HG03442 (cell line): ENCODE measurements around the gene VRTN.
"Not testable (repeated sequence)": the region's sequence is repeated elsewhere in the genome, so short reads cannot be mapped to it uniquely, and the experiment has no call there.

Experiments
- ATAC-seq: cut with Tn5 transposase; IDR thresholded peaks from one replicate; pipeline ENCODE4 v1.9.1; 2021; ENCODE audit warnings: mild to moderate bottlenecking, moderate library complexity; ENCODE audit not compliant: unreplicated experiment

The VRTN gene

GRCh38 chr14:74348735-74349463 lies 628 bp downstream of the VRTN start:
- no peak for ATAC-seq

DNA sequence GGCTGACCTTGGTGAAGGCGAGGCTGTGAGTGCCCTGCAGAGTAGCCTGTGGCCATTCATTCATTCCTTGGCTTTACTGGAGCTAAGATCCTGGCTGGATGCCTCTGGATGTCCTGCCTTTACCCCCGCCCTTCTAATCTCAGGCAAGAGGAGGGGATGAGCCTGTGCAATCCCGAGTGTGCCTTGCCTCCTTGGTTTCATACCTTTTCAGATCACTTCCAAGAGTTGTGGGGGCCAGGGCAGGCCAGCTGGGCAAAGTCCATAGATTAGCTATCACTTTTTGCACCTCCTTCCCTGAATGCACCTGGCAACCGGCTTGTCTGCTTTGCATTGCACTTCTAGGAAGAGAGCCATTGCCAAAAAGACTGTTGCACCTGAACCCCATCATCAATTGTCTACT lies 1.5 kb downstream of the VRTN start:
- ATAC-seq, result no peak

DNA sequence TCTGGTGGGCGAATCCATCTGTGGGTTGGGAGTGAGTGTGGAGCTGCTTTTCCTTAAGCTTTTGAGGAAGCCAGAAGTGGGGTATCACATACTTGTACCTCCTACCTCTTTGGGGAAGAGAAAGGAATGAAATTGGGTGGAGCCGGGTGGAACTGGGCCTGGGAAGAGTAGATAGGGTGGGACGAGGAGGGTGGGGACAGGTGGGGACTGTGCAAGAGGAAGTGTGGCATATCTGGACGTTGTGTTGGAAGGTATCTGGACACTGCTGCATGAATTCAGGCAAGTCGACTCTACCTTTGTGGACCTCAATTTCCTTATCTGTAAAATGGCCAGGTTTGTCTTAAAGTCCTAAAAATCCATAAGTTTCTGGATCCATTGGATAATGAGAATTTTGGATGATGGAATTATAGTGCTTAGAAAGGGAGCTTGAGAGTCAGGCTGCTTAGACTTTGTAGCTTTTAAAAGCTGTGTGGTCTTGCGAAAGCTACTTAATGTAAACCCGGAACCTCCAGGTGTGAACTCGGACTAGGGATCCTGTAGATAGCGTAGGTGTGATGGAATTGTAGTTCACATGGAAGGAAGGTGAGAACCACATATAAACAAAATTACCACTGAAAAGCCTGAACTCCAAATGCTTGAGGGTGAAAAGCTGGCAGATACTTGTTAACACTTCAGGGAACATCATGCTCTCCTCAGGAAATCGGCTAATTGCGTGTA lies 2.1 kb downstream of the VRTN start:
- no peak for ATAC-seq

GRCh38 chr14:74350928-74351323 lies 2.7 kb downstream of the VRTN start:
- ATAC-seq, result no peak

DNA sequence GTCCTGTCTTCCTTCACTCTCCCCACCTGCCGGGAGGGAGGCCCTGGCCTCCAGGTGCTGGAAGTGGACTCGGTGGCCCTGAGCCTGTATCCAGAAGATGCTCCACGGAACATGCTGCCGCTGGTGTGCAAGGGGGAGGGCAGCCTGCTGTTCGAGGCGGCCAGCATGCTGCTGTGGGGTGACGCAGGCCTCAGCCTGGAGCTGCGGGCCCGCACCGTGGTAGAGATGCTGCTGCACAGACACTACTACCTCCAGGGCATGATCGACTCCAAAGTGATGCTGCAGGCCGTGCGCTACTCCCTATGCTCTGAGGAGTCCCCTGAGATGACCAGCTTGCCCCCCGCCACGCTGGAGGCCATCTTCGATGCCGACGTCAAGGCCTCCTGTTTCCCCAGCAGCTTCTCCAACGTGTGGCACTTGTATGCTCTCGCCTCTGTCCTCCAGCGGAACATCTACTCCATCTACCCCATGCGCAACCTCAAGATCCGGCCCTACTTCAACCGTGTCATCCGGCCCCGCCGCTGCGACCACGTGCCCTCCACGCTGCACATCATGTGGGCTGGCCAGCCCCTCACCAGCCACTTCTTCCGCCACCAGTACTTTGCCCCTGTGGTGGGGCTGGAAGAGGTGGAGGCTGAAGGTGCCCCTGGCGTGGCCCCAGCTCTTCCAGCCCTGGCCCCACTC lies 8.8 kb downstream of the VRTN start:
- no peak for ATAC-seq

DNA sequence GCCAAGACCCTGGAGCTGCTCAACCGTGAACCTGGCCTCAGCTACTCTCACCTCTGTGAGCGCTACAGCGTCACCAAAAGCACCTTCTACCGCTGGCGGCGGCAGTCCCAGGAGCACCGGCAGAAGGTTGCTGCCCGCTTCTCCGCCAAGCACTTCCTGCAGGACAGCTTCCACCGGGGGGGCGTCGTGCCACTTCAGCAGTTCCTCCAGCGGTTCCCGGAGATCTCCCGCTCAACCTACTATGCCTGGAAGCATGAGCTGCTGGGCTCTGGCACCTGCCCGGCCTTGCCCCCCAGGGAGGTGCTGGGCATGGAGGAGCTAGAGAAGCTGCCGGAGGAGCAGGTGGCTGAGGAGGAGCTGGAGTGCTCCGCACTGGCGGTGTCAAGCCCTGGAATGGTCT lies 9.3 kb downstream of the VRTN start:
- ATAC-seq, result no peak

GRCh38 chr14:74358176-74358829 lies 10.0 kb downstream of the VRTN start:
- no peak for ATAC-seq

DNA sequence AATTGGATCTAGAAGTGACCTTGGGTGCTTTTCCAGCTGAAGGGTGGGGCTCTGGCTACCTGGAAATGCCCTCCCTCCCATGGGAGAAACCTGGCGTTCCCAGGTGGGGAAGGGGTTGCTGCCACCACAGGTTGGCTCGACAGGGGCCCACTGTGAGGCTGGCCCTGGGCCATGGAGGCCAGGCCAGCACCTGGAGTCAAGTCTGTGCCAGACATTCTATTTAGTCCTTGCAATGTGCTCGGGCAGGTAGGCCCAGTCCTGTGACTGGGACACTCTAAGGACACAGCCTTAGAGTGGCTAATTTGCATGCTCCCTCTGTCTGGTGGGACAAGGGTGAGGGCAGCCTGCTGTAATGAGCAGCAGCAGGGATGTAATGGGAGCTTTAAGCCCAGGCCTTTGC lies 11.9 kb downstream of the VRTN start:
- no peak for ATAC-seq

- no peak for ATAC-seq
These were observed 14.2 kb downstream of the VRTN start for GRCh38 chr14:74362361-74362915.

GRCh38 chr14:74364271-74364880 lies 16.1 kb downstream of the VRTN start:
- ATAC-seq, result no peak

DNA sequence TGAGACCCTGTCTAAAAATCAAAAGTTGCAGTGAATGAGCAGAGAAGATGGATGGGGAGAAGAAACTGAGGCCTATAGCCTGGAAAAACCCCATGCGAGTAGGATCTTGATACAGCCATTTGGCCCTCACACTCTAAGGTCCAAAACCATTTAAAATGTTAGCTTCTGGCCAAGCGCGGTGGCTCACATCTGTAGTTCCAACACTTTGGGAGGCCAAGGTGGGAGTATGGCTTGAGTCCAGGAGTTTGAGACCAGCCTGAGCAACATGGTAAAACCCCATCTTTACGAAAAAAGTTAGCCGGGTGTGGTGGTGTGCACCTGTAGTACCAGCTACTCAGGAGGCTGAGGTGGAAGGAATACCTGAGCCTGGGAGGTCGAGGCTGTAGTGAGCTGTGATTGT lies 19.8 kb downstream of the VRTN start:
- ATAC-seq, result no peak

DNA sequence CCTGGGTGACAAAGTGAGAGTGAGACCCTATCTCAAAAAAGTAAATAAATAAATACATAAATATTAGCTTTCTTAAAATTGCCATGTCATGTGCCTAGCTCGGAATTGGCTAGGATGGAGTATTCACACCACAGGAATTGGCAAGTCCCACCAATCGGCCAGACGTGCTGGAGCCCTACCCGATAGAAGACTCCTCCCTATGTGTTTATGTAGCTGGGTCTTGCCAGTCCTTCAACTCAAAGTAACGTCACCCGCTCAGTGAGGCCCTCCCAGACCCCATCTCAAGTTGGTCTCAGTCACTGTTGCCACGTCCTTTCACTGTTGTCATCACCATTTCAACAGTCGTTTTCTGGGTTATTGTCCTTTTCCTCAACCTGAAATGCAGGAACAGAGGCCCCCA lies 20.2 kb downstream of the VRTN start:
- ATAC-seq, result no peak

DNA sequence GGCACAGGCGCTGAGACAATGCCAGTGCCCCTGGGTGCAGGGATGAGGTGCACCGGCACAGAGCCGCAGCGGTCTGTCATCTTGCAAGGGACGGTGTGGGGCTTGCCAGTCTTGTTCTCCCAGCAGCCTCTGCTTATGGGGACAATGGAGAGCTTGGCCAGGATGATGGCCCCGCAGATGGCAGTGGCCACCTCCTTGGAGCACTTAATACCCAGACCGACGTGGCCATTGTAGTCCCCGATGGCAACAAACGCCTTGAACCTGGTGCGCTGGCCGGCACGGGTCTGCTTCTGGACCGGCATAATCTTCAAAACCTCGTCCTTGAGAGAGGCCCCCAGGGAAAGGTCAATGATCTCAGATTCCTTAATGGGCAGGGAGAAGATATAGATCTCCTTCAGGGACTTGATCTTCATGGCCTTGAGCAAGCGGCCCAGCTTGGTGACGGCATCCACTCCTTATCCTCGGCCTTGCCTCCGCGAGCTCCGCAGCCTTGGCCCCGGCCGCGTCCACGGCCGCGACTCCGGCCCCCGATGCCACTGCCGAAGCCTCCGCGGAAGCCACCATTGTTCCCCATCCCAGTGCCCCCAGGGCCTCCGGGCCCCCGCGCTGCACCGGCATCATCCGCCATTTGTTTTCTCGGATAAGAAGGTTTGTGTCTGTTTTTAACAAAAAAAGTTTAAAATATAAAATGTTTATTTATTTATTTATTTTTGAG lies 29.9 kb downstream of the VRTN start:
- no peak for ATAC-seq

DNA sequence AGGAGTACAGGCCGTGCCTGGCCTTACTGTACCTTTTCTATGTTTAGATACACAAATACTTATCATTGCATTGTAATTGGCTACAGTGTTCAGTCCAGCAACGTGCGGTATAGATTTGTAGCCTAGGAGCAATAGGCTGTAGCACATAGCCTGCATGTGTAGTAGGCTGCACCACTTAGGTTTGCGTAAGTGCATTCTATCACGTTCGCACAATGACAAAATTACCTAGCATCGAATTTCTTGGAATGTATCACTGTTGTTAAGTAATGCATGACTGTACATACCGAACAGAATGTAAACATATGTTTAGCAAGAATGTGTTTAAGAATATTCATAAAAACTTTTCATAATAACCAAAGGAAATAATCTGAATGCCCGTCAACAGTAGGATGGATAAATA lies 31.9 kb downstream of the VRTN start:
- no peak for ATAC-seq

DNA sequence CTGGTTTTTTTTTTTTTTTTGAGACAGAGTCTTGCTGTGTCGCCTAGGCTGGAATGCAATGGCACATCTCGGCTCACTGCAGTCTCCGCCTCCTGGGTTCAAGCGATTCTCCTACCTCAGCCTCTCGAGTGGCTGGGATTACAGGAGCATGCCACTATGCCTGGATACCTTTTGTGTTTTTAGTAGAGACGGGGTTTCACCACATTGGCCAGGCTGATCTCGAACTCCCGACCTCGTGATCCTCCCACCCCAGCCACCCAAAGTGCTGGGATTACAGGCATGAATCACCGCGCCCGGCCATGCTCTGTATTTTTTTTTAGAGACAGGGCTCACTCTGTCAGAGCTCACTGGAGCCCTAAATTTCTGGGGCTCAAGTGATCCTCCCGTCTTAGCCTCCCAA lies 32.6 kb downstream of the VRTN start:
- no peak for ATAC-seq

- not testable (repeated sequence) for ATAC-seq
These were observed 33.3 kb downstream of the VRTN start for GRCh38 chr14:74381571-74381970.

GRCh38 chr14:74382231-74382630 lies 34.0 kb downstream of the VRTN start:
- no peak for ATAC-seq

DNA sequence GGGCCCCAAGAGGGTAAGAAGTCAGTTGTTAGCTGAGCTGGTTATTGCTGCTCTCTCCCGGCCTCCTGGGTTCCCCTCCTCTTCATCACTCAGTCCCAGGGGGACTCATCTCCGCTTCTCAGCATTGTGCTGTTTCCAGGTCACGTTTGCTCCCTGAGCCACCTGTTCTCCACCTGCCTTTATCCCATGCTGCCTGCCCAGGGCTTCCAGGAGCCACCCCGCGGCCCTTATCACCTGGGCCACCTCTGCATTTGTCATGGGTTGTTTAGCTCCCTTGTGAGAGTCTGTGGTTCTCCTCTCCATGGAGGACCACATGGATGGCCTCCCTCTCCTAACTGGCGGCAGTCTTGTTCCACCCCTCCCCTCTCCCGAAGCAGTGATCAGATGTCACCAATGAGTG lies 41.7 kb downstream of the VRTN start:
- no peak for ATAC-seq

GRCh38 chr14:74390505-74390904 lies 42.2 kb downstream of the VRTN start:
- ATAC-seq, result not testable (repeated sequence)

- no peak for ATAC-seq
These were observed 43.2 kb downstream of the VRTN start for GRCh38 chr14:74391479-74391878.
